ENCODE measurements around the gene TMEM59L. TPM values are rescaled to one million over a fixed set of nuclear protein-coding genes. Genes with fewer than 3 reads are reported as not detected.

TMEM59L gene
- total and polyA plus RNA-seq, 9 of the 15 experiments (the other 6 are each of a cell fraction or from before 2014, with no cell fraction given), result 0.37 TPM; not detected in 8

- TF ChIP-seq ZNF197 (CRISPR knock-in tag; IDR thresholded peaks at IDR 0.05; ENCODE audit: low read depth), result no peak
- TF ChIP-seq SOX6 (IDR thresholded peaks at IDR 0.05), result 0 out of 2 replicates have a peak, but pooled peaks have one; percentile 35
- no peak for TF ChIP-seq HNRNPK (IDR thresholded peaks at IDR 0.05; ENCODE audit: low read depth, low read length, poor library complexity, severe bottlenecking)
- no peak for TF ChIP-seq CCAR2 (IDR thresholded peaks at IDR 0.05; ENCODE audit: low read depth, low read length)
- no peak for TF ChIP-seq NFRKB (IDR thresholded peaks at IDR 0.05; ENCODE audit: low read depth)
- TF ChIP-seq E2F8 (IDR thresholded peaks at IDR 0.05; ENCODE audit: low read depth, partially characterized antibody), result peak; percentile 79
- TF ChIP-seq SNIP1 (IDR thresholded peaks at IDR 0.05; ENCODE audit: low read depth), result no peak
- peak; percentile 74; the same call in 1 of the 2 replicates for TF ChIP-seq FOXK1 (CRISPR knock-in tag; IDR thresholded peaks at IDR 0.05; ENCODE audit: borderline replicate concordance)
- 0 out of 4 replicates have a peak, but pooled peaks of 1 of the 2 experiments have one; percentile 50 for TF ChIP-seq TEAD1 (CRISPR knock-in tag; IDR thresholded peaks at IDR 0.05)
- no peak for TF ChIP-seq ZNF395 (CRISPR knock-in tag; IDR thresholded peaks at IDR 0.05)
- peak; percentile 95 for TF ChIP-seq TFAP4 (CRISPR knock-in tag; IDR thresholded peaks at IDR 0.05; ENCODE audit: borderline replicate concordance)
- peak; percentile 88 for TF ChIP-seq AFF4 (CRISPR knock-in tag; IDR thresholded peaks at IDR 0.05)
- no peak for TF ChIP-seq SMARCB1 (IDR thresholded peaks at IDR 0.05; ENCODE audit: insufficient read length, low read depth)
- TF ChIP-seq NFE2 (IDR thresholded peaks at IDR 0.05; ENCODE audit: low read depth), result 0 out of 2 replicates have a peak, but pooled peaks have one; percentile 5
- no peak for TF ChIP-seq XRCC5 (IDR thresholded peaks at IDR 0.05; ENCODE audit: low read depth, low read length)
- peak; percentile 62 for TF ChIP-seq JUND (IDR thresholded peaks at IDR 0.05; ENCODE audit: borderline replicate concordance, low read depth, low read length)
- peak; percentile 27; the same call in 1 of the 3 replicates for TF ChIP-seq JUND (tag; IDR thresholded peaks at IDR 0.05; ENCODE audit: borderline replicate concordance, low read depth, low read length)
Observed at GRCh38 chr19:18571564-18572344, 40.9 kb upstream of the TMEM59L start, which contains the start of gene UBA52 (continued).
